KMS-11 (cell line): ENCODE results near the gene RGL1.

Experiments used
- H2AFZ ChIP-seq: fragments of 200-600 bp; sonication (generic); 2 replicates; pipeline ENCODE4 v1.6.1; 2016; ENCODE audit warnings: antibody characterized with exemption, mixed run types, low read depth
- H3K27ac ChIP-seq: fragments of 200-600 bp; sonication (generic); 2 replicates; pipeline ENCODE4 v1.6.1; 2016; ENCODE audit warnings: mild to moderate bottlenecking, mixed run types
- H3K27me3 ChIP-seq: fragments of 200-600 bp; sonication (generic); 2 replicates; pipeline ENCODE4 v1.6.1; 2017; ENCODE audit warnings: mild to moderate bottlenecking, low read depth, mixed run types, moderate library complexity; ENCODE audit not compliant: insufficient read depth
- H3K36me3 ChIP-seq: fragments of 200-600 bp; sonication (generic); 2 replicates; pipeline ENCODE4 v1.6.1; 2017; ENCODE audit warnings: mild to moderate bottlenecking, mixed run types; ENCODE audit not compliant: insufficient read depth
- H3K4me1 ChIP-seq: fragments of 200-600 bp; sonication (generic); 2 replicates; pipeline ENCODE4 v1.6.1; 2016; ENCODE audit warnings: mild to moderate bottlenecking, low read depth, mixed run types; ENCODE audit not compliant: poor library complexity, severe bottlenecking
- H3K4me2 ChIP-seq: fragments of 200-600 bp; sonication (generic); 2 replicates; pipeline ENCODE4 v1.7.0; 2016; ENCODE audit warnings: mild to moderate bottlenecking, mixed run types
- H3K4me3 ChIP-seq: fragments of 200-600 bp; sonication (generic); IDR thresholded peaks from 2 replicates; pipeline ENCODE4 v1.6.1; 2017; ENCODE audit warnings: low read depth, low read length, mixed read lengths; ENCODE audit not compliant: insufficient read depth
- H3K79me2 ChIP-seq: fragments of 200-600 bp; sonication (generic); 2 replicates; pipeline ENCODE4 v1.6.1; 2016; ENCODE audit warnings: low read depth, mixed run types; ENCODE audit not compliant: insufficient read depth
- H3K9ac ChIP-seq: fragments of 200-600 bp; sonication (generic); 2 replicates; pipeline ENCODE4 v1.6.1; 2016; ENCODE audit warnings: mild to moderate bottlenecking, mixed run types
- H4K20me1 ChIP-seq: fragments of 200-600 bp; sonication (generic); 2 replicates; pipeline ENCODE4 v1.6.1; 2016; ENCODE audit warnings: mild to moderate bottlenecking, mixed run types; ENCODE audit not compliant: insufficient read depth
- TF ChIP-seq, protein P1 (sequence below): fragments of 200-600 bp; sonication (generic); conservative IDR thresholded peaks from 2 replicates; pipeline ENCODE4 v1.6.1; 2017; ENCODE audit warnings: low read depth, mild to moderate bottlenecking, antibody characterized with exemption, low read length, moderate library complexity, mixed read lengths

Gene RGL1

GRCh38 chr1:183869230-183869629 lies 64.3 kb downstream of the RGL1 start:
- Histone ChIP-seq H3K9ac (no peak overlapping the region), H3K79me2 (peaks cover 6% of the 10 kb centered on the region; the same call in 1 of the 2 replicates), H2AFZ (no peak overlapping the region), H3K36me3 (peaks cover 6% of the 10 kb centered on the region; the same call in 1 of the 2 replicates), H3K27ac (no peak overlapping the region), H3K27me3 (no peaks in the 10 kb centered on the region), H3K4me2 (no peak overlapping the region), H4K20me1 (no peaks in the 10 kb centered on the region), H3K4me3 (no peak overlapping the region), H3K4me1 (peaks cover 66% of the 10 kb centered on the region)
- TF ChIP-seq, protein P1, sequence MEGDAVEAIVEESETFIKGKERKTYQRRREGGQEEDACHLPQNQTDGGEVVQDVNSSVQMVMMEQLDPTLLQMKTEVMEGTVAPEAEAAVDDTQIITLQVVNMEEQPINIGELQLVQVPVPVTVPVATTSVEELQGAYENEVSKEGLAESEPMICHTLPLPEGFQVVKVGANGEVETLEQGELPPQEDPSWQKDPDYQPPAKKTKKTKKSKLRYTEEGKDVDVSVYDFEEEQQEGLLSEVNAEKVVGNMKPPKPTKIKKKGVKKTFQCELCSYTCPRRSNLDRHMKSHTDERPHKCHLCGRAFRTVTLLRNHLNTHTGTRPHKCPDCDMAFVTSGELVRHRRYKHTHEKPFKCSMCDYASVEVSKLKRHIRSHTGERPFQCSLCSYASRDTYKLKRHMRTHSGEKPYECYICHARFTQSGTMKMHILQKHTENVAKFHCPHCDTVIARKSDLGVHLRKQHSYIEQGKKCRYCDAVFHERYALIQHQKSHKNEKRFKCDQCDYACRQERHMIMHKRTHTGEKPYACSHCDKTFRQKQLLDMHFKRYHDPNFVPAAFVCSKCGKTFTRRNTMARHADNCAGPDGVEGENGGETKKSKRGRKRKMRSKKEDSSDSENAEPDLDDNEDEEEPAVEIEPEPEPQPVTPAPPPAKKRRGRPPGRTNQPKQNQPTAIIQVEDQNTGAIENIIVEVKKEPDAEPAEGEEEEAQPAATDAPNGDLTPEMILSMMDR = no peak

DNA sequence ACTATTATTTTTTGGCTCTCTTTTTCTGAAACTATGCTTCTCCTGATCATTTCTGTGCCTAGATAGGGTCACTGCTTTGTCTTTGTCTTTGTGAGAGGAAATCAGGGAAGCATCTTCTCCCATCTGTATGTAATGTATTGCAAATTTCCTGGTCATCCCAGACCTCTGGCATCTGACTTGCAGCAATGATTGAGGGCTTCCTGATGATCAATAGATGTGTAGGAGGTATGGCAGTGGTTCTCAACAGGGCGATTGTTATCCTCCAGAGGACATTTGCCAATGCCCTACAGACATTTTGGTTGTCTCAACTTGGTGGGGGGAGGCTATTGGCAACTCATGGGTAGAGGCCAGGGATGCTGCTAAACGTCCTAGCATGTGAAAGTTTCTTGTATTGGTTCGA lies 64.7 kb downstream of the RGL1 start:
- H3K4me3 ChIP-seq = no peak overlapping the region
- no peak overlapping the region for H2AFZ ChIP-seq
- H3K36me3 ChIP-seq = peaks cover 6% of the 10 kb centered on the region; the same call in 1 of the 2 replicates
- peaks cover 6% of the 10 kb centered on the region; the same call in 1 of the 2 replicates for H3K79me2 ChIP-seq
- no peaks in the 10 kb centered on the region for H4K20me1 ChIP-seq
- no peaks in the 10 kb centered on the region for H3K27me3 ChIP-seq
- H3K27ac ChIP-seq = no peak overlapping the region
- H3K4me1 ChIP-seq = peaks cover 66% of the 10 kb centered on the region
- TF ChIP-seq, protein P1 = no peak
- H3K9ac ChIP-seq = no peak overlapping the region
- no peak overlapping the region for H3K4me2 ChIP-seq

DNA sequence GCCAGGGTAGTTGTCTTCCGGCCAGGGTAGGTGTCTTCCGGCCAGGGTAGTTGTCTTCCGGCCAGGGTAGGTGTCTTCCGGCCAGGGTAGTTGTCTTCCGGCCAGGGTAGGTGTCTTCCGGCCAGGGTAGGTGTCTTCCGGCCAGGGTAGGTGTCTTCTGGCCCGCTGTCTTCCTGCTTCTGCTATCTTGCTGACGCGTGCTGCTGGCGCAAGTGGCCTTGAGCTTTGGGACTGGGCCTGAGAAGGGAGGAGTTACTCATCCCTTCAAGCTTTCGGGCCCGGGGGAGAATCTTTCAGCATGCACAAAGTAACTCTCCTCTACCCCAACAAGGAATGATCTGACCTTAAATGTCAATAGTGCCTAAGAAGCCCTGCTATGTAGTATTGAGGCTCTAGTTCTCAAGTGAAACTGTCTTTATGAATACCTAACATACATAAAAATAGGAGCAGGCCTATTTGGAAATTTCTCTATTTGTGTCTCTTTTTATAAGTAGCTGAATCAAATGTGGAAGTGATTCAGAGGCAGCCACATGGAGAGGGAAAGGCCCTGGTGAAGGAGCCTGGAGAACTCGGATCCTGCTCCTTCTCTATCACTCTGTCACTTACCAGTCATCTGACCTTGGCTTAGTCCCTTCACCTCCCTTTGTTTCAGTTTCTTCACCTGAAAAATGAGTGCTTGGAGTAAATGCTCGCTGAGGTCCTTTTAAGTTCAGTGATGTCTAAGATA lies 65.6 kb downstream of the RGL1 start:
- H2AFZ ChIP-seq = no peak overlapping the region
- H3K4me2 ChIP-seq = no peak overlapping the region
- H3K27ac ChIP-seq = no peak overlapping the region

GRCh38 chr1:183871142-183871541 lies 66.2 kb downstream of the RGL1 start:
- Histone ChIP-seq H3K9ac (no peak overlapping the region), H3K79me2 (peaks cover 6% of the 10 kb centered on the region; the same call in 1 of the 2 replicates), H3K27ac (no peak overlapping the region), H3K27me3 (no peaks in the 10 kb centered on the region), H3K4me2 (no peak overlapping the region), H4K20me1 (no peaks in the 10 kb centered on the region), H3K4me1 (peaks cover 66% of the 10 kb centered on the region), H2AFZ (no peak overlapping the region), H3K36me3 (peaks cover 6% of the 10 kb centered on the region; the same call in 1 of the 2 replicates), H3K4me3 (no peak overlapping the region)
- TF ChIP-seq, protein P1 = no peak

More for the DNA sequence above, 65.6 kb downstream of the RGL1 start:
- Histone ChIP-seq H3K36me3 (peaks cover 6% of the 10 kb centered on the region; the same call in 1 of the 2 replicates), H4K20me1 (no peaks in the 10 kb centered on the region), H3K79me2 (peaks cover 6% of the 10 kb centered on the region; the same call in 1 of the 2 replicates), H3K9ac (no peak overlapping the region), H3K4me3 (no peak overlapping the region), H3K4me1 (peaks cover 66% of the 10 kb centered on the region), H3K27me3 (no peaks in the 10 kb centered on the region)
- TF ChIP-seq, protein P1 = no peak
